Ascending aorta (tissue), 2 donors: Measurements from ENCODE around the gene UBL7. TPM values are rescaled to one million over a fixed set of nuclear protein-coding genes. Genes with fewer than 3 reads are reported as not detected.

Experiments used
- DNase-seq, 2 donors: peaks; one replicate each; pipeline ENCODE4 v3.0.0-alpha.2; 2019; ENCODE audit warnings: low spot score in 2 of 2
- H3K27ac ChIP-seq, 2 donors: fragments of 200-600 bp; sonication (generic); one replicate each; pipeline ENCODE4 v1.5.1; 2016 to 2017; ENCODE audit warnings: mild to moderate bottlenecking in 1 of 2
- H3K27me3 ChIP-seq: fragments of 200-600 bp; sonication (generic); one replicate; pipeline ENCODE4 v1.5.1; 2017
- H3K36me3 ChIP-seq, 2 donors: fragments of 200-600 bp; sonication (generic); one replicate each; pipeline ENCODE4 v1.5.1; 2016
- H3K4me1 ChIP-seq, 2 donors: fragments of 200-600 bp; sonication (generic); one replicate each; pipeline ENCODE4 v1.5.1; 2016 to 2017; ENCODE audit warnings: mild to moderate bottlenecking in 1 of 2
- H3K4me3 ChIP-seq, 2 donors: fragments of 200-600 bp; sonication (generic); one replicate each; pipeline ENCODE4 v1.5.1; 2016 to 2017; ENCODE audit warnings: mild to moderate bottlenecking in 1 of 2
- H3K9me3 ChIP-seq, 2 donors: fragments of 200-600 bp; sonication (generic); one replicate each; pipeline ENCODE4 v1.5.1; 2016
- CTCF ChIP-seq, 3 experiments: fragments of 200-600 bp in 2 of 3; fragments of 450-650 bp in 1 of 3; sonication (generic) in 2 of 3; IDR thresholded peaks; one replicate each; pipeline ENCODE4 v1.5.1; 2016 to 2019; ENCODE audit warnings: antibody characterized with exemption in 3 of 3, mild to moderate bottlenecking in 1 of 3, moderate library complexity in 1 of 3
- intact Hi-C: fragments of 100-400 bp; cut with DNase I; formaldehyde crosslinking; loops from one replicate; pipeline ENCODE4 v1.15.1; 2023
- total RNA-seq: library from RNA; depleted of rRNA; stranded (reverse); fragments of >200 nt; gene quantifications from one replicate; pipeline ENCODE4 v1.1.0, GENCODE V29; 2016

UBL7 gene
- total RNA-seq, 1 donor from 2014 or later = 63.4 TPM

GRCh38 chr15:74431116-74431515, 29.8 kb downstream of the UBL7 start:
- H3K9me3 ChIP-seq = no peaks in the 10 kb centered on the region
- H3K4me3 ChIP-seq = no peak overlapping the region
- no peak for DNase-seq
- no peak for TF ChIP-seq CTCF (IDR thresholded peaks at IDR 0.05)
- H3K27me3 ChIP-seq = no peaks in the 10 kb centered on the region
- no peaks in the 10 kb centered on the region for H3K36me3 ChIP-seq
- peaks cover 6 to 16% of the 10 kb centered on the region in 2 donors for H3K4me1 ChIP-seq
- no peak overlapping the region for H3K27ac ChIP-seq
- intact Hi-C loops = no loop called here

GRCh38 chr15:74430510-74430951, 30.4 kb downstream of the UBL7 start:
- intact Hi-C loops = no loop called here
- Histone ChIP-seq H3K36me3 (no peaks in the 10 kb centered on the region), H3K4me3 (no peak overlapping the region), H3K4me1 (peaks cover 6 to 16% of the 10 kb centered on the region in 2 donors), H3K9me3 (no peaks in the 10 kb centered on the region), H3K27me3 (no peaks in the 10 kb centered on the region), H3K27ac (no peak overlapping the region)
- no peak for DNase-seq
- TF ChIP-seq CTCF (IDR thresholded peaks at IDR 0.05) = no peak

GRCh38 chr15:74429781-74430400, 31.1 kb downstream of the UBL7 start:
- intact Hi-C loops = no loop called here
- Histone ChIP-seq H3K27me3 (no peaks in the 10 kb centered on the region), H3K9me3 (no peaks in the 10 kb centered on the region), H3K27ac (no peak overlapping the region), H3K4me1 (peaks cover 6 to 16% of the 10 kb centered on the region in 2 donors), H3K4me3 (no peak overlapping the region), H3K36me3 (no peaks in the 10 kb centered on the region)
- no peak for TF ChIP-seq CTCF (IDR thresholded peaks at IDR 0.05)
- DNase-seq = no peak

- H3K4me3 ChIP-seq = no peak overlapping the region
- no peaks in the 10 kb centered on the region for H3K36me3 ChIP-seq
- H3K27ac ChIP-seq = no peak overlapping the region
- no peaks in the 10 kb centered on the region for H3K9me3 ChIP-seq
- H3K27me3 ChIP-seq = no peaks in the 10 kb centered on the region
- peaks cover 6 to 13% of the 10 kb centered on the region in 2 donors for H3K4me1 ChIP-seq
- intact Hi-C loops = no loop called here
- no peak for DNase-seq
- no peak for TF ChIP-seq CTCF (IDR thresholded peaks at IDR 0.05)
These were observed 31.8 kb downstream of the UBL7 start for GRCh38 chr15:74428970-74429780.

GRCh38 chr15:74428442-74428787, 32.5 kb downstream of the UBL7 start:
- H3K9me3 ChIP-seq = no peaks in the 10 kb centered on the region
- intact Hi-C loops = no loop called here
- no peak overlapping the region for H3K27ac ChIP-seq
- DNase-seq = no peak
- H3K36me3 ChIP-seq = no peaks in the 10 kb centered on the region
- H3K4me3 ChIP-seq = no peak overlapping the region
- no peaks in the 10 kb centered on the region for H3K27me3 ChIP-seq
- TF ChIP-seq CTCF (IDR thresholded peaks at IDR 0.05) = no peak
- H3K4me1 ChIP-seq = peaks cover 6 to 10% of the 10 kb centered on the region in 2 donors
